Keratinocyte (primary cell): ENCODE data around the gene SULT2B1. TPM values are rescaled to one million over a fixed set of nuclear protein-coding genes. Genes with fewer than 3 reads are reported as not detected.

Experiments
- DNase-seq: peaks from one replicate; pipeline ENCODE4 v3.0.0-alpha.2; 2011; ENCODE audit warnings: low read depth, missing footprints, low spot score
- FAIRE-seq: peaks from 2 replicates; lab custom pipeline; 2011; peaks lifted over from hg19 to GRCh38; lab: Jason Lieb, UNC
- H2AFZ ChIP-seq: 2 replicates; pipeline ENCODE4 v1.6.0; 2012; ENCODE audit warnings: low read length, control low read depth, inconsistent platforms; ENCODE audit not compliant: control insufficient read depth
- H3K27ac ChIP-seq: 2 replicates; pipeline ENCODE4 v1.5.1; 2011; ENCODE audit warnings: low read length; ENCODE audit not compliant: control insufficient read depth, insufficient read depth
- H3K27me3 ChIP-seq: 3 replicates; pipeline ENCODE4 v1.6.0; 2011; ENCODE audit warnings: low read length; ENCODE audit not compliant: control insufficient read depth, insufficient read depth; ENCODE audit errors: extremely low read depth
- H3K36me3 ChIP-seq, 2 experiments: 2 replicates in 1 of 2; 3 replicates in 1 of 2; pipeline ENCODE4 v1.5.1; 2011; ENCODE audit warnings: low read length in 2 of 2, mild to moderate bottlenecking in 1 of 2; ENCODE audit not compliant: control insufficient read depth in 2 of 2, insufficient read depth in 2 of 2; ENCODE audit errors: extremely low read depth in 1 of 2
- H3K4me1 ChIP-seq: 3 replicates; pipeline ENCODE4 v1.5.1; 2011; ENCODE audit warnings: low read length; ENCODE audit not compliant: control insufficient read depth, insufficient read depth; ENCODE audit errors: extremely low read depth
- H3K4me2 ChIP-seq: 3 replicates; pipeline ENCODE4 v1.6.0; 2011; ENCODE audit warnings: low read depth, low read length; ENCODE audit not compliant: control insufficient read depth, insufficient read depth; ENCODE audit errors: extremely low read depth
- H3K4me3 ChIP-seq, 3 experiments: fragments of 200-600 bp in 1 of 3; sonication (generic) in 1 of 3; 2 replicates in 2 of 3; 3 replicates in 1 of 3; pipeline ENCODE4 v1.5.1; 2011 to 2016; ENCODE audit warnings: low read length in 3 of 3, mild to moderate bottlenecking in 3 of 3, control low read depth in 2 of 3, inconsistent platforms in 1 of 3, low read depth in 1 of 3, mixed read lengths in 1 of 3, mixed run types in 1 of 3, moderate library complexity in 1 of 3; ENCODE audit not compliant: control insufficient read depth in 2 of 3, insufficient read depth in 2 of 3; ENCODE audit errors: extremely low read depth in 1 of 3
- H3K79me2 ChIP-seq: 2 replicates; pipeline ENCODE4 v1.6.0; 2012; ENCODE audit warnings: low read length; ENCODE audit not compliant: control insufficient read depth, insufficient read depth
- H3K9ac ChIP-seq: 3 replicates; pipeline ENCODE4 v1.6.0; 2011; ENCODE audit warnings: low read length; ENCODE audit not compliant: control insufficient read depth, insufficient read depth; ENCODE audit errors: extremely low read depth
- H3K9me1 ChIP-seq: 3 replicates; pipeline ENCODE4 v1.6.0; 2011; ENCODE audit warnings: low read length; ENCODE audit not compliant: control insufficient read depth, insufficient read depth; ENCODE audit errors: extremely low read depth
- H3K9me3 ChIP-seq: 2 replicates; pipeline ENCODE4 v1.5.1; 2012; ENCODE audit warnings: low read depth, low read length; ENCODE audit not compliant: control insufficient read depth
- H4K20me1 ChIP-seq: 3 replicates; pipeline ENCODE4 v1.6.0; 2011; ENCODE audit warnings: low read length; ENCODE audit not compliant: control insufficient read depth, insufficient read depth; ENCODE audit errors: extremely low read depth
- EZH2 ChIP-seq: IDR thresholded peaks from one replicate; pipeline ENCODE4 v1.6.1; 2012; ENCODE audit warnings: inconsistent platforms, mild to moderate bottlenecking, low read length, moderate library complexity
- dilution Hi-C: fragments of 300-500 bp; cut with MboI; formaldehyde crosslinking; loops from one replicate; pipeline ENCODE4 v1.7.0; 2020; ENCODE audit warnings: low sequenced_read_pairs; ENCODE audit not compliant: extremely low pct_ligation_motif_present
- polyA plus RNA-seq, 5 experiments: library from polyadenylated mRNA; depleted of rRNA in 3 of 5; stranded (reverse) in 3 of 5; stranded (forward) in 1 of 5; unstranded in 1 of 5; fragments of >200 nt; gene quantifications; 1 replicate in 1 of 5; 2 replicates in 3 of 5; 3 replicates in 1 of 5; pipeline versions ENCODE4 v1.2.1 to v1.2.3, GENCODE V29; 2011 to 2012; ENCODE audit warnings: missing spikeins in 2 of 5, low read depth in 1 of 5, low replicate concordance in 1 of 5
- TF ChIP-seq, protein P1 (sequence below), 3 experiments: IDR thresholded peaks in 1 of 3; conservative IDR thresholded peaks in 1 of 3; optimal IDR thresholded peaks in 1 of 3; 2 replicates in 2 of 3; 3 replicates in 1 of 3; pipeline versions ENCODE3 to v1.5.1; 2011; ENCODE audit warnings: low read length in 3 of 3, mild to moderate bottlenecking in 3 of 3, moderate library complexity in 2 of 3, control low read depth in 1 of 3, inconsistent platforms in 1 of 3; ENCODE audit not compliant: insufficient read depth in 2 of 3; ENCODE audit errors: extremely low read depth in 1 of 3

The SULT2B1 gene
- polyA plus RNA-seq, 1 donor (not counting 4 experiments of a cell fraction or from before 2014, with no cell fraction given) = 6.0 TPM

DNA sequence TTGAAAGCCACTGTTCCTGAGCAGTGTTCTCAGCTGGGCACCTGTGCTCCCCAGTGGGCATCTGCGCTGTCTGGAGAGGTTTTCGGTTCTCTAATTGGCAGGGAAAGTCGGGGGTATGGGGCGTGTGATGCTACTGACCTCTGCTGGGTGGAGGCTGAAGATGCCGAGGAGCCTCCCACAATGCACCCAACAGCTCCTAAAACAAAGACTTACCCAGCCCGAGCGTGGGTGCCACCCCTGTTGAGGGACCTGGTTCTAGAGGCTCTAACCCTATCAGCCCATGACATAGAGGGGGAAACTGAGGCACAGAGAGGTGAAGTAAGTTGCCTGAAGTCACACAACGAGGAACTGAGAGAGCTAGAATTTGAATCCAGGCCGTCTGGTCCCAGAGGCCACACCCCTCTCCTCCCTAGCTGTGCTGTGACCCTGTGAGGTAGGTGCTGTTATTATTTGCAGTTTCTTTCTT is 56.9 kb downstream of the SULT2B1 start:
- Histone ChIP-seq H3K27me3 (no peaks in the 10 kb centered on the region), H3K4me2 (no peak overlapping the region), H3K27ac (no peak overlapping the region), H3K9me3 (no peaks in the 10 kb centered on the region), H3K4me3 (no peak overlapping the region), H3K36me3 (no peaks in the 10 kb centered on the region), H2AFZ (no peak overlapping the region), H4K20me1 (no peaks in the 10 kb centered on the region), H3K79me2 (no peaks in the 10 kb centered on the region), H3K9me1 (no peaks in the 10 kb centered on the region), H3K4me1 (no peaks in the 10 kb centered on the region), H3K9ac (no peak overlapping the region)
- dilution Hi-C loops = no loop called here
- FAIRE-seq (no peak), DNase-seq (no peak)
- TF ChIP-seq, protein P1, sequence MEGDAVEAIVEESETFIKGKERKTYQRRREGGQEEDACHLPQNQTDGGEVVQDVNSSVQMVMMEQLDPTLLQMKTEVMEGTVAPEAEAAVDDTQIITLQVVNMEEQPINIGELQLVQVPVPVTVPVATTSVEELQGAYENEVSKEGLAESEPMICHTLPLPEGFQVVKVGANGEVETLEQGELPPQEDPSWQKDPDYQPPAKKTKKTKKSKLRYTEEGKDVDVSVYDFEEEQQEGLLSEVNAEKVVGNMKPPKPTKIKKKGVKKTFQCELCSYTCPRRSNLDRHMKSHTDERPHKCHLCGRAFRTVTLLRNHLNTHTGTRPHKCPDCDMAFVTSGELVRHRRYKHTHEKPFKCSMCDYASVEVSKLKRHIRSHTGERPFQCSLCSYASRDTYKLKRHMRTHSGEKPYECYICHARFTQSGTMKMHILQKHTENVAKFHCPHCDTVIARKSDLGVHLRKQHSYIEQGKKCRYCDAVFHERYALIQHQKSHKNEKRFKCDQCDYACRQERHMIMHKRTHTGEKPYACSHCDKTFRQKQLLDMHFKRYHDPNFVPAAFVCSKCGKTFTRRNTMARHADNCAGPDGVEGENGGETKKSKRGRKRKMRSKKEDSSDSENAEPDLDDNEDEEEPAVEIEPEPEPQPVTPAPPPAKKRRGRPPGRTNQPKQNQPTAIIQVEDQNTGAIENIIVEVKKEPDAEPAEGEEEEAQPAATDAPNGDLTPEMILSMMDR (optimal IDR thresholded peaks at IDR 0.05 in 1 of 3, IDR thresholded peaks at IDR 0.05 in 1 of 3, conservative IDR thresholded peaks at IDR 0.05 in 1 of 3; ENCODE audit: extremely low read depth in 1 of 3, insufficient read depth in 2 of 3, low read length in 3 of 3) = peak; percentile 28 to 64 (median 58)
- TF ChIP-seq EZH2 = no peak

DNA sequence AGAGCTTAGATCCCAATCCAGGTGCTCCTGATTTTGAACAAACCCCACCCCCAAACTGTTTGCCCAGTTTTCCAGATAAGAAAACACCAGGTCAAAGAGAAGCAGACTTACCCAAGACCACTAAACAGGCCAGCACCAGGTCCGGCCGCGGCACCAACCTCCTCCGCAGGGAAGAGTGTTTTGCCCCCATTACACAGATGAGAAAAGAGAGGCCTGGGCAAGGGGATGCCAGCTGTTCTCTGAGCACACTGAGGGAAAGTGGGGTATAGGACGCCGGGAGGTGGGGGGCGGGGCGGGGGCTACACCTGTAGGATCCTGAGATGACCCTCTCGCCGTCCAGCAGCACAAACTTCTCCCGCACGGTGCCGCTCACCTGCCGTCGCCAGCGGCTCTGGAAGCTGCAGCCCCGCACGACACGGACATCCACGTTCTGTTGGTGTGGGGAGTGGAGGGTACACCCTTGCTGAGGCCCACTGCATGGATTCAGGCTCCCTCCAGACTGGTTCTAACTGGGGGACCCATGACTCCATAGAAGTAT is 57.7 kb downstream of the SULT2B1 start:
- no peak overlapping the region for H2AFZ ChIP-seq
- H3K79me2 ChIP-seq = no peaks in the 10 kb centered on the region
- TF ChIP-seq EZH2 = no peak
- TF ChIP-seq, protein P1 (optimal IDR thresholded peaks at IDR 0.05 in 1 of 3, IDR thresholded peaks at IDR 0.05 in 1 of 3, conservative IDR thresholded peaks at IDR 0.05 in 1 of 3; ENCODE audit: extremely low read depth in 1 of 3, insufficient read depth in 2 of 3, low read length in 3 of 3) = no peak
- H3K9ac ChIP-seq = no peak overlapping the region
- DNase-seq (no peak), FAIRE-seq (no peak)
- no peak overlapping the region for H3K4me2 ChIP-seq
- no peak overlapping the region for H3K27ac ChIP-seq
- H4K20me1 ChIP-seq = no peaks in the 10 kb centered on the region
- H3K4me1 ChIP-seq = peaks cover 2% of the 10 kb centered on the region
- H3K9me3 ChIP-seq = no peaks in the 10 kb centered on the region
- no peaks in the 10 kb centered on the region for H3K9me1 ChIP-seq
- no peaks in the 10 kb centered on the region for H3K27me3 ChIP-seq
- no peaks in the 10 kb centered on the region for H3K36me3 ChIP-seq
- dilution Hi-C loops = no loop called here
- H3K4me3 ChIP-seq = no peak overlapping the region
